Measurements from ENCODE around the gene GPC3. TPM values are rescaled to one million over a fixed set of nuclear protein-coding genes. Genes with fewer than 3 reads are reported as not detected.

GPC3 gene
- total RNA-seq, 1 experiment from 2014 or later = 233 TPM

GRCh38 chrX:133546441-133546840, 439.0 kb downstream of the GPC3 start:
- Histone ChIP-seq H3K27me3 (replicated peaks; ENCODE audit: control insufficient read depth, insufficient read depth, low read length) (no peaks in the 10 kb centered on the region), H3K36me3 (ENCODE audit: control insufficient read depth, insufficient read depth, low read length) (no peaks in the 10 kb centered on the region; the same call in 1 of the 2 replicates), H3K4me3 (ENCODE audit: low read depth, low read length) (no peak overlapping the region), H3K4me1 (no peaks in the 10 kb centered on the region), H3K9me3 (no peaks in the 10 kb centered on the region)
- no peaks in the 10 kb centered on the region for H3K9me3 Mint-ChIP-seq (ENCODE audit: unreplicated experiment)
- no peak overlapping the region for H3K27ac Mint-ChIP-seq (ENCODE audit: unreplicated experiment)
- no peak for DNase-seq
- BruUV-seq (replicated peaks) = no TSS peak
- POLR2A ChIA-PET = no interaction called here
- H3K36me3 Mint-ChIP-seq (ENCODE audit: insufficient read depth, unreplicated experiment) = peaks cover 9% of the 10 kb centered on the region
- no peaks in the 10 kb centered on the region for H3K27me3 Mint-ChIP-seq (ENCODE audit: insufficient read depth, unreplicated experiment)
- no peak overlapping the region for H3K4me3 Mint-ChIP-seq (ENCODE audit: unreplicated experiment)
- no peak for TF ChIP-seq CTCF (IDR thresholded peaks at IDR 0.05; ENCODE audit: insufficient read depth in 1 of 2, low read depth in 1 of 2, low read length in 1 of 2, severe bottlenecking in 1 of 2, unreplicated experiment in 1 of 2)
- intact Hi-C loops (cut with micrococcal nuclease; ENCODE audit: unreplicated experiment) = no loop called here
- CTCF ChIA-PET = no interaction called here
- H3K4me1 Mint-ChIP-seq (ENCODE audit: low read depth, unreplicated experiment) = no peaks in the 10 kb centered on the region

- DNase-seq = no peak
- BruUV-seq (replicated peaks) = no TSS peak
- no peak for TF ChIP-seq CTCF (IDR thresholded peaks at IDR 0.05; ENCODE audit: insufficient read depth in 1 of 2, low read depth in 1 of 2, low read length in 1 of 2, severe bottlenecking in 1 of 2, unreplicated experiment in 1 of 2)
- Histone ChIP-seq H3K4me1 (no peaks in the 10 kb centered on the region), H3K27me3 (replicated peaks; ENCODE audit: control insufficient read depth, insufficient read depth, low read length) (no peaks in the 10 kb centered on the region), H3K9me3 (no peaks in the 10 kb centered on the region), H3K36me3 (ENCODE audit: control insufficient read depth, insufficient read depth, low read length) (no peaks in the 10 kb centered on the region; the same call in 1 of the 2 replicates), H3K4me3 (ENCODE audit: low read depth, low read length) (no peak overlapping the region)
- H3K4me1 Mint-ChIP-seq (ENCODE audit: low read depth, unreplicated experiment) = no peaks in the 10 kb centered on the region
- peaks cover 14% of the 10 kb centered on the region for H3K36me3 Mint-ChIP-seq (ENCODE audit: insufficient read depth, unreplicated experiment)
- no peak overlapping the region for H3K4me3 Mint-ChIP-seq (ENCODE audit: unreplicated experiment)
- H3K27ac Mint-ChIP-seq (ENCODE audit: unreplicated experiment) = no peak overlapping the region
- ChIA-PET POLR2A (no interaction called here), CTCF (no interaction called here)
- H3K27me3 Mint-ChIP-seq (ENCODE audit: insufficient read depth, unreplicated experiment) = no peaks in the 10 kb centered on the region
- H3K9me3 Mint-ChIP-seq (ENCODE audit: unreplicated experiment) = no peaks in the 10 kb centered on the region
- intact Hi-C loops (cut with micrococcal nuclease; ENCODE audit: unreplicated experiment) = no loop called here
These were observed 440.6 kb downstream of the GPC3 start for GRCh38 chrX:133544778-133545177.

GRCh38 chrX:133544115-133544514, 441.3 kb downstream of the GPC3 start:
- Histone ChIP-seq H3K36me3 (ENCODE audit: control insufficient read depth, insufficient read depth, low read length) (no peaks in the 10 kb centered on the region; the same call in 1 of the 2 replicates), H3K27me3 (replicated peaks; ENCODE audit: control insufficient read depth, insufficient read depth, low read length) (no peaks in the 10 kb centered on the region), H3K9me3 (no peaks in the 10 kb centered on the region), H3K4me3 (ENCODE audit: low read depth, low read length) (no peak overlapping the region), H3K4me1 (no peaks in the 10 kb centered on the region)
- Mint-ChIP-seq H3K4me1 (ENCODE audit: low read depth, unreplicated experiment) (no peaks in the 10 kb centered on the region), H3K27ac (ENCODE audit: unreplicated experiment) (no peak overlapping the region), H3K4me3 (ENCODE audit: unreplicated experiment) (no peak overlapping the region), H3K36me3 (ENCODE audit: insufficient read depth, unreplicated experiment) (peaks cover 14% of the 10 kb centered on the region), H3K27me3 (ENCODE audit: insufficient read depth, unreplicated experiment) (no peaks in the 10 kb centered on the region), H3K9me3 (ENCODE audit: unreplicated experiment) (no peaks in the 10 kb centered on the region)
- intact Hi-C loops (cut with micrococcal nuclease; ENCODE audit: unreplicated experiment) = no loop called here
- BruUV-seq (replicated peaks) = no TSS peak
- POLR2A ChIA-PET = no interaction called here
- no peak for TF ChIP-seq CTCF (IDR thresholded peaks at IDR 0.05; ENCODE audit: insufficient read depth in 1 of 2, low read depth in 1 of 2, low read length in 1 of 2, severe bottlenecking in 1 of 2, unreplicated experiment in 1 of 2)
- CTCF ChIA-PET = no interaction called here
- peak; percentile 10 to 31 for DNase-seq
